GM23248 (cell line): ENCODE results near the gene TTC3.

Experiments used
- EZH2 ChIP-seq: fragments of 200-600 bp; sonication (generic); IDR thresholded peaks from 2 replicates; pipeline ENCODE4 v1.6.1; 2018; ENCODE audit warnings: antibody characterized with exemption, mild to moderate bottlenecking; ENCODE audit not compliant: insufficient read depth, poor library complexity, severe bottlenecking
- EZH2phosphoT487 ChIP-seq: fragments of 200-600 bp; sonication (generic); IDR thresholded peaks from 2 replicates; pipeline ENCODE4 v1.6.1; 2018; ENCODE audit warnings: antibody characterized with exemption, moderate library complexity, mild to moderate bottlenecking, low read depth; ENCODE audit not compliant: insufficient read depth

DNA sequence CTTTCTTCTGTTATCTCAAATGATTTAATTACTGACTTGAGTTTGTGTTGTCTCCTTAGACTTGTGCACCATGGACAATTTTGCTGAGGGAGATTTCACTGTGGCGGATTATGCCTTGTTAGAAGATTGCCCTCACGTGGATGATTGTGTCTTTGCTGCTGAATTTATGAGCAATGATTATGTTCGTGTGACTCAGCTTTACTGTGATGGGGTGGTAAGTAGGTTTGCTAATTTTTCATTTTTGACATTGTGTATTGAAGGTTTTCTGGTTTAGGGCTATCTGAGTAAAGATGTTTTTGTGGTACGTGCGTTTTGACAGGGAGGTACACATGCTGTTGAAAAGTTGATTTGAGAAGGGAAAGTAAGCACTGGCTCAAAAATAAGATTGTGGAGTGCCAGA lies 14.1 kb downstream of the TTC3 start:
- TF ChIP-seq EZH2, result no peak
- no peak for TF ChIP-seq EZH2phosphoT487
